Suprapubic skin (tissue), 3 donors: Measurements from ENCODE around the gene ZBTB47.

ENCODE experiments used
- EP300 ChIP-seq: sonication (generic); formaldehyde crosslinking; IDR thresholded peaks from one replicate; pipeline ENCODE4 v1.6.1; 2017; ENCODE audit warnings: antibody characterized with exemption
- POLR2A ChIP-seq, 2 donors: fragments of 450-650 bp; IDR thresholded peaks; one replicate each; pipeline ENCODE4 v1.6.1; 2017; ENCODE audit warnings: antibody characterized with exemption in 2 of 2, mild to moderate bottlenecking in 2 of 2, moderate library complexity in 2 of 2
- TF ChIP-seq, protein P1 (sequence below), 2 donors: fragments of 200-600 bp in 1 of 2; fragments of 450-650 bp in 1 of 2; sonication (generic) in 1 of 2; IDR thresholded peaks; one replicate each; pipeline ENCODE4 v1.5.1; 2016 to 2019; ENCODE audit warnings: antibody characterized with exemption in 2 of 2, mild to moderate bottlenecking in 1 of 2, moderate library complexity in 1 of 2

DNA sequence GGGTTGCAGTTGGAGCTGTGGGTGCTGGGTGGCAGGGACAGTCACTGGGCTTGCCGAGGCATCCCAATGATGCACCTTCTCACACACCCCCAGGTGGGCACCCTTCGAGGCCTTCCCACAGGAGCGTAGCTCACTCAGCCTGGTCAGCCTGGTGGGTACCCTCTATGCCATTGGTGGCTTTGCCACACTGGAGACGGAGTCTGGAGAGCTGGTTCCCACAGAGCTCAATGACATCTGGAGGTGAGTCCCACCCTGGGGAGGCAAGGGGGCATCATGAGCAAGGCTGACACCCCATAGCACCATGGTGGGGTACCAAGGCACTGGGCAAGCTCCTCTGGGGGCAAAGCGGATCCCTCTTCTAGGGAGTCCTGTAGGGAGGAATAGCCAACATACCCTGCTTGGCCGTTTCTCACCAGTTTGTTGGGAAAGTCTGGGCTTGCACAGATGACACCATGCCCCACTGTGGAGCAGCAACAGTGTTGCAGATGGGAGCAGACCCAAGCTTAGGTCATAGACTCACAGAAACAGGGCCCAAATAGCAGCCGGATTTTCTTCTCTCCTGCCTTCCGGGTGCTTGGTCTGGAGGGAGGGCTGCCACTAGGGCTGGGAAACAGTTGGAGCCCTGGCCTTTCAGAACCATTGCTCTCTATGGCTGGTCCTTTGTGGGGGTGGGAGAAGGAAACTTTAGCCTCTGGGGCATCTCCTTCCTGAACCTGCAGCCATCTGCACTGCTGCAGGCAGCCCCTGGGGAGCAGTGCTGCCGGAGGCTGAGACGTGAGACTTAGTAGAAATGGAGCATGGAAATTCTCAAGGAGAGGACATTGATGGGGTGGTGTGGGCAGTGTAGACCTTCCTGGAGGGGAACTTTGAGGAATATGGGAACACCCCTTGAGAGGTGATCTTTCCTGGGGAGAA lies 37.5 kb downstream of the ZBTB47 start:
- TF ChIP-seq, protein P1, sequence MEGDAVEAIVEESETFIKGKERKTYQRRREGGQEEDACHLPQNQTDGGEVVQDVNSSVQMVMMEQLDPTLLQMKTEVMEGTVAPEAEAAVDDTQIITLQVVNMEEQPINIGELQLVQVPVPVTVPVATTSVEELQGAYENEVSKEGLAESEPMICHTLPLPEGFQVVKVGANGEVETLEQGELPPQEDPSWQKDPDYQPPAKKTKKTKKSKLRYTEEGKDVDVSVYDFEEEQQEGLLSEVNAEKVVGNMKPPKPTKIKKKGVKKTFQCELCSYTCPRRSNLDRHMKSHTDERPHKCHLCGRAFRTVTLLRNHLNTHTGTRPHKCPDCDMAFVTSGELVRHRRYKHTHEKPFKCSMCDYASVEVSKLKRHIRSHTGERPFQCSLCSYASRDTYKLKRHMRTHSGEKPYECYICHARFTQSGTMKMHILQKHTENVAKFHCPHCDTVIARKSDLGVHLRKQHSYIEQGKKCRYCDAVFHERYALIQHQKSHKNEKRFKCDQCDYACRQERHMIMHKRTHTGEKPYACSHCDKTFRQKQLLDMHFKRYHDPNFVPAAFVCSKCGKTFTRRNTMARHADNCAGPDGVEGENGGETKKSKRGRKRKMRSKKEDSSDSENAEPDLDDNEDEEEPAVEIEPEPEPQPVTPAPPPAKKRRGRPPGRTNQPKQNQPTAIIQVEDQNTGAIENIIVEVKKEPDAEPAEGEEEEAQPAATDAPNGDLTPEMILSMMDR (IDR thresholded peaks at IDR 0.05) = no peak
- TF ChIP-seq POLR2A (IDR thresholded peaks at IDR 0.05) (no peak), EP300 (no peak)
